GM19099 (cell line): ENCODE data around the gene HADHB.

Source experiments
- POLR2A ChIP-seq: IDR thresholded peaks from 3 replicates; pipeline ENCODE4 v1.6.1; 2011; ENCODE audit warnings: low read depth; ENCODE audit not compliant: insufficient read length; ENCODE audit errors: extremely low read depth

HADHB gene

DNA sequence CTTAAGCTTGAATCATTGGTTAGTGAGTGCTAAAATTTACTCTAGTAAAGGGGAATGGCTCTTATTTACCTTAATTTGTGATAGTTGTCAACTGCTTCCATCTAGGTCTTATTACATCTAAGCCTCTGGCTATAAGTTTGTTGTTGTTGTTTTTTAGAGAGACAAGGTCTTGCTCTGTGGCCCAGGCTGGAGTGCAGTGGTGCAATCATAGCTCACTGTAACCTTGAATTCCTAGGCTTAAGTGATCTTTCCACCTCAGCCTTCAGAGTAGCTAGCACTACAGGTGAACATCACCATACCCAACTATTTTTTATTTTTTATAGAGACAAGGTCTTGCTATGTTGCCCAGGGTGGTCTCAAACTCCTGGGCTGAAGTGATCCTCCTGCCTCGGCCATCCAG, 6.9 kb upstream of the HADHB start:
- no peak for TF ChIP-seq POLR2A

DNA sequence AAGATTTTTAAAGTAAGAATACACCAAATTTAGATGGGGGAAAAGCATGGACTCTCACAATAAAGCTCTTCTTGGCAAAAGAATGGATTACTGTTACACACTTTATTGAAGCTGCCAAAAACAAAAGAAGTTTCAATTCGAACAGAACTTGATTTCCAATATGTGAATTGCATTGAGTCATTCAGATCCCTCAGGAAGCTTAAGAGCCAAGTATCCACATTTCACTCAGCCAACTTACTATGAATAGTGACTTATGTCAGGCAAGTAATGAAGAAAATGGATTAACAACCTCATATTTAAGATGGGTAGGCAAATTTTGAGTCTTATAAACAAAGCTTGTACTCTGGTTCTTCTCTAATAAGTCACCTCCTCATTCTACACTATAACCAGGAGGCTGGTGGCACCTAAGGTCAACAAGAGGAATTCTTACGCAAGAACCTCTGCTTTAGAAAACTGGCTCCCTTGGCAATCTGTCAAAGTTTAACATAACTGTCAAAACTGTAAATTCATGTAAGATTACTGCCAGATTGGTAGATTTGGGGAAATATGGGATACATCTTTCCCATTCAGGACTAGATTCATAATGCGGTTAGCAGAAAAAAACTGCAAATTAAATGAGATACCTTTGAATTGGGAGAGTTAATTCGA, 6.3 kb upstream of the HADHB start:
- no peak for TF ChIP-seq POLR2A

DNA sequence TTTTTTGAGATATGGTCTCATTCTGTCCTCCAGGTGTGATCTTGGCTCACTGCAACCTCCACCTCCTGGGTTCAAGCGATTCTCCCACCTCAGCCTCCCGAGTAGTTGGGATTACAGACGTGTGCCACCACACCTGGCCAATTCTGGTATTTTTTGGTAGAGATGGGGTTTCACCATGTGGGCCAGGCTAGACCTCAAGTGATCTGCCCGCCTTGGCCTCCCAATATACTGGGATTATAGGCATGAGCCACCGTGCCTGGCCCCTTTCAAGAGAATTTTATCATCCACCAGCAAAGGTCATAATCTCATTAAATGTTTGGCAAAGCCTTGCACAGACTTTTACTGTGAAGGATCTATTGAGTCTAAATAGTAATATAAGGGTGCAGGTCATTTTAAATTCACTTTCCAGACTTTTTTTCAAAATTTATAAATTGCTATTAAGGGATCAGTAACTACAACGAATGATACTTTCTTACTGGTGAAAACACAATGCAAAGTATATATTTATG, 2.8 kb upstream of the HADHB start:
- TF ChIP-seq POLR2A, result no peak

DNA sequence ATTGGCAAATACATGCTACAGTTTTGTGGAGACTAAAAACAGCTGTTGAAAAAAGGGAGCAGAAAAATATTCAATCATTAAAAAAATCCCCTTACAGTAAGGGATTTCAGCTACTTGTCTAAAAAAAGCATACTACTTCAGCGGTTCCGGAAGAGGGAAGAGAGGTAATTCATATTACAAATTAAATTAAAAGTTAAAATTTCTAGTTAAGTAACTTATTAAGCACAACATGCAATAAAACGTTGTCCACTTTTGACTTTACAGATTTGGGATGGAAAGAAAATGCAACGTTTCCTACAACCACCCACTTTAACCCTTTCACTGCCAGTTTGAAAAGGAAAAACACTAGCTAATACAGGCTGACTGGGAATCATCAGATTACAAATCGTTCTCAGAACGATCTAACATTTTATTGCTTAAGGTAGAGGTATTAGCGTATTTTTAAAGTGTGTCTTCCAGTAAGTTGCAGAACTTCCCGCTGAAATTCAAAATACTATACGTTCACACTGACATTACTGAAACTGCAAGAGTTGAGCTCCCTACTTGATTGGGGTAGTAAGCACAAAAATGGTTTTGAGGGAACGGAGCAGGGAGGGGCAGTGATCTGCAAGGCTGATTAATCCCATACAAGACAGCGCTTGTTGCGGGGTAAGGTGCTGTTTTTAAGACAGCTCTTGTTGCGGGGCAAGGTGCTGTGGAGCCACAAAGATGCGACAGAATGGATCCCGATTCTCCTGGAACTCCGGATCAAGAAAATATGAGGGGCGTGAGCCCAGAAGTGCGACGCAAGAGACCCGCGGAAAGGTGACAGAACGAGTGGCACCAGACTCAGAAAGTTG, 1.1 kb upstream of the HADHB start:
- TF ChIP-seq POLR2A, result no peak

DNA sequence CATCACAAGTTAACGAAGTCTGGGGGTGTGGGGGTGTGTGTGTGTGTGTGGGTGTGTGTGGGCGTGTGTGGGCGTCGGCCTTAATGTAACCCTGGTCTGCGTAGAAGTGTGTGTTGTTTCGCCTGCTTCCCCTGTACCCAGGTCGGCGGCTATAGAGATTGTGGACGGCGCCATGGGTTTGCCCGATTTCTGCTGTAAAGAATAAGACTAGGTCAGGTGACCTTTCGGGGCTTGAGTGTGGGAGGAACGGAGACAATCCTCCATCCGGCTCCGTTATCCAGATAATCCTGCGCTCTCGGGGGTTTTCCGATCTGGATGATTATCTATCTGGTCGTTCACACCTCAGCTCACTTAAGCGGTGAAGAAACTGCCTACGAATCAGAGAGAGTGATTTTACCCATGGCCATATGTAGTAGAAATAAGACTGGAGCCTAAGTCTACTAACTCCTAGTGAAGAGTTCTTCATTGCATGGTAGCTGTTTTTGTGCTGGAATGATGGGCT, 543 bp downstream of the HADHB start:
- TF ChIP-seq POLR2A, result no peak

DNA sequence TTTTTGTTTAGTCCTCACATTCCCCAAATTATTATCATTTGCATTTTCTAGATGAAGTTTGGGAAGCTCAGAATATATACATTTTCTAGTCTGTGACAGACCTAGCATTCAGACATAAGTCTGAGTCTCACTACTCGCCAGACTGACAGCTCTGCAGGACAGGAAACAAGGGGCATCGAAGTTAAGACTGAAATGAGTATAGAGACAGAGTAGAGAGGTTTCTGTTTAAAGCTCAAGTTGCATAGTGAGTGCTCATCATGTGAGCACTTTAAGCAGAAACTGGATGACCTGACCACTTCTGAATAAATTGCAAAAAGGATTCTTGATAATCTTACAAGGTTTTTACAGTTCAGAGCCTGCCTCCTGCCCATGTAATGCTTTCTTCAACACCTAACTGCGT, 1.1 kb downstream of the HADHB start:
- TF ChIP-seq POLR2A, result no peak

DNA sequence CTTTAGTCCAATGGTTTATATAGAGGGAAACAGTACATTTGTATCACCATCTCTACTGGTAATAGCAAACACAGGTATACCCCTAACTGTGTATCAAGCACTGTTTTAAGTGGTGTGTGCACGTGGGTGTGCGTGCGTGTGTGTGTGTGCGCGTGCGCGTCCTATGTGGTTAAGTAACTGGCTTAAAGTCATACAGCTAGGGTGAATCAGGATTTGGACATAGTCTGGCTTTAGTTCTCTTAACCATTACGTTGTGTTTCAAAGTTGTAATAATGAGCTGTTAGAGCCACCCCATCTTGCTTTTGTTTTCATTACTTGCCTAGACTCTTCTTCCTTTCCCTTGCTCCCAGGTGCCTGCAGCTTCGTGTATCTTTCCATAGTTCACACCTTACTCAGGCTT, 2.1 kb downstream of the HADHB start:
- no peak for TF ChIP-seq POLR2A

DNA sequence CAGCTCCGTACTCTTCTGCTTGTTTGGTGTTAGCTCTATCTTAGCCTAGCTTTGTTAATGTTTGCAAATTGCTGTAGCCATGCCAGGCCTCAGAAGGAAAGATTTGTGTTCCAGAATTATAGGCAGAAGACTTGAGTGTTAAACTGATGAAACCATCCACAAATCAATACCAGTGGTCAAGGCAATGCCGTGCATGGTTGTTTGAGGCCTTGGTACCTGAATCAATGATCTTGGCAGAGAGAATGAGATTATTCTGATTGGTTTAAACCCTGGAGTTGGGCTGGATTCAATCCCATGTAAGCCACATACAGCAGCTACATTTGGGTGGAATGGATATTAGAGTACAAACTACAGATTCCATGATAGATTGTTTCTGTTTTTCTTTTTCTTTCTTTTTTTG, 4.9 kb downstream of the HADHB start:
- no peak for TF ChIP-seq POLR2A

DNA sequence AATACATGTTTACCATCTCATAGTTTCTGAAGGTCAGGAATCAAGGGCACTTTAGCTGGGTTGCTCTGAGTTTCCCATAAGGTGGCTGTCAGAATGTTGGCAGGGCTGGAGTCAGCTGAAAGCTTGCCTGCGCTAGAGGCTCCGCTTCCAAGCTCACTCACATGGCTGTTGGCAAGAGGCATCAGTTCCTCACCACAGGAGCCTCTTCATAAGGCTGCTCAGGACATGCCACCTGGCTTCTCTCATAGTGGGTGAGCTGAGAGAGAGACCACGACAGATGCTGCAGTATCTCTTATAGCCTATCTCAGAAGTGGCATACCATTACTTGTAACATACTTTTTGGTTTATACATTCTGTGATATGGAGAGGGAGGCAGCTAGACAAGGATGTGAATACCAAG, 7.2 kb downstream of the HADHB start:
- no peak for TF ChIP-seq POLR2A

DNA sequence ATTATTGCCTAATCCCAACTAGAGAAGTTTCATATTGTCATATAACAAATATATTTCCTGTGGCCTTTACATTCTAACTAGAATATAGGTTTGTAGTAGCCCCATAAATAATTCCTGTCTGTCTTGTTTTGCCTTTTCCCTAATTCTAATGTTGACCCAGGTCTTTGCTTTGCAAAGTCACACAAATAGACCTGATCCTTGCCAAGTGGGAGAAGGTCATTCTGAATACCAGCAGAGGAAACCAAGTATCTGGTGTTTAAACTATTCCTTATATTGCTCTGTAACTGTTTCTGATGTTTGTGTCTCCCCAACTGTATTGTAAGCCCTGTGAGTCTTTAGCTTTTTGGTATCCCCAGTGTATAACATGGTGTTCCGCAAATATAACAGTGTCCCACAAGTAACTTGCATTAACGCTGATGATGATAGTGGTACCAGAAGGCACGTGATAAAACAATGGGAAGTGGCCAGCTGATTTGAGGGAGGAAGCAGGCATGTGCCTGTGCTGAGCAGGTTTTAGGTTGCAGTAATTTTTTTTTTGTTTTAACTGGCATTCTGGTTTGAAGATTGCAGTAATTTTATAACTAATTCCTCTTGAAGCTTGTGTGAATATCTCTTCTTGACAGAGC, 11.1 kb downstream of the HADHB start:
- no peak for TF ChIP-seq POLR2A

DNA sequence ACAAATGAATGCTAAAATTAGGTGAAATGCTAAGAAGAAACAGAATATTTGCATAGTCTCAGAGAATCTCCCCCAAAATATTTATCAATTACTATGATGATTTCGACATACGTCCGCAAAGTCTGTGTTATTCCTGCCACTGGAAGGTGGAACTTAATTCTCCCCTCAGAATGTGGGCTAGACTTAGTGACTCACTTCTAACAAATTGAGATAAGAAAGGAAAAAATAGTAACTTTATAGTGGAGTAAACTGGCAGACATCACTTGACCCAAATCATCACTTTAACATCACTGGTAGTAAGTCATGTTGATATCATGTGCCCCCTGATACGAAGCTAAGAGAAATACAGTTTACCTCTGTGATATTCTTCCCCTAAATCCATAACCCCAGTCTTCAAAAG, 23.5 kb downstream of the HADHB start:
- TF ChIP-seq POLR2A, result no peak

DNA sequence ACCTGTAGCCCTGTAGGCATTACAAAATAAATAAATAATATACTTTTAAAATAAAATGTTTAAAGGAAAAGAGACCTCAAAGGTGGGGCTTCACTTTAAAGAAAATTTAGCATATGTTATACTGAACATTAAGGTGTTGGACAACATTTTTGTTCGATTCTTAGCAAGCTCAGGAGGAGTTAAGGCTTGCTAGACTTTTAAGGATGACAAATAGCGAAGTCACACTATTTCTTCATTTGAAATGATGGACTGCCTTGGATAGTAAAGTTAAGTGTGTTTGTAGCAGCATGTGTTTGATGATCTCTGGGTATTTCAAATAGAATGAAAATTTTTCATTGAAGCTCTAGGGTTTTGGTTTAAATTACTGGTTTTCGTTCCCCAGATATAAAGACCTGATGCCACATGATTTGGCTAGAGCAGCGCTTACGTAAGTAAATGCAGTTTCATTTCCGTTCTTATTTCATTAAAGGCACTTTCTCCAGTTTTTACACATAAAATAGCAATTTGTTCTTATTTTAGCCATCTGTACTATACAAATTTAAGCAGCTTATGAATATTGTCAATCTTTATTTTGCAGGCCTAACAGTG, 24.9 kb downstream of the HADHB start:
- TF ChIP-seq POLR2A, result no peak

DNA sequence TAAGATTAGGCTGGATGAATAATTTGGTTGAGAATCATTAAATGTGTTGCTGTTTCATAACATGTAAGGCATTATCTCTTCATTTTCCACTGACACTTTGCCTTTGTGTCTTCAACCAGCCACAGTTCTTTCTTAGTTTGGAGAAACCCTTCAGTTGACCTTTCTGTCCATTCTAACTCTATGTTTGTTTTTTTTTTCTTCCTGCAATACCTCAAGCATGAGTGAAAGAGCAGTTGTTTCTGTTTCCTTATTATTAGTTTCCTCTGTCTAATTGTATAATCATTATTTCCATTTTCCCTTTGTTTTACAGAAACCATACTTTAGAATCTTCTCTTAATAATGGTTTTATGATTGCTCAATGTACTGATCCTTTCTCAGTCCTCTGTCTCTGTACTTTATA, 25.6 kb downstream of the HADHB start:
- TF ChIP-seq POLR2A, result no peak

DNA sequence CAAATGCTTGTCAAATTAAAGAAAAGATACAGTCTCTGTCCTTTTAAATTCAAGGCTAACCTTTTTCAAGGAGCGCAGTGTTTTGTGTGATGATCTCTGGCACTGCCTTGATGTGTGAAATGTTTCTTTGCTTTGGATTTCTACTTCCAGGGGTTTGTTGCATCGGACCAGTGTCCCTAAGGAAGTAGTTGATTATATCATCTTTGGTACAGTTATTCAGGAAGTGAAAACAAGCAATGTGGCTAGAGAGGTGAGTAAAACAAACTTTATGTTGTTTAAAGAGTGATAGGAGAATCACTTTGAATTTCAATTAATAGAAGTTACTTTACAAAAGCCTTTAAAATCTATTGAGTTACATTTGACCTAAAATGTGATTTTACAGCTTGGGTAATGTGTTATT, 28.8 kb downstream of the HADHB start:
- TF ChIP-seq POLR2A, result no peak

DNA sequence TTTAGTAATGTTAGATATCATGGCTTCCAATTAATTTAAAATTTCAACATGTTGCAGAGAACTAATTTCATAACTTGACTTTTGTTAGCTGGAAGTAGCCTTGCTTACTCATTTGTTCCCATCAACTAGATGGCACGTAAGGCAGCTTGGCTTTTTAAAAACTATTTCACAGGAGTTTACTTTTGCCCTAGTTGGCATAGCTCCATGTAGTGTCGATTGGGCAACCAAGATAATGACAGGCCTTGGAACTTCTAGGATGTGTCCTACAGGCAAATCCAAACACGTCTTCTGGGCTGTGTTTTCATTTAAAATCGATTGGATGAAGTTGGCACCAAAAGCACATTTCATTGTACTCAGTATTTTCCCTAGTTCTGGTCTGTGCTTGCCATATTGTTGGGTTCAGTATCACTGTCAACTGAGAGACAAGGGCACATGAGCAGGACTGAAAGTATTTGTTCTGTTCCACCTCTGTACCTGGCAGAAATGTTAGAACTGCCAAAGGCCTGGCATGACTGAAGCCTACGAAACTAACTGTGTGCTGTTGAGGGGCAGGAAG, 29.4 kb downstream of the HADHB start:
- no peak for TF ChIP-seq POLR2A
